NCI-H146 treated with DMSO at 0.1 percent for 48 hours (cell line): ENCODE data around the gene APOA1.

Experiments
- DNase-seq: peaks from one replicate; lab custom pipeline; 2025; ENCODE audit not compliant: unreplicated experiment; lab: John Stamatoyannopoulos, UW

The APOA1 gene

GRCh38 chr11:116837231-116838091, at the start of gene APOA1:
APOA1 (minus strand) TSS chr11:116837622; CDS start chr11:116837387, 235 bp downstream.
- no peak for DNase-seq

GRCh38 chr11:116885951-116886655, 48.7 kb upstream of the APOA1 start:
- no peak for DNase-seq

GRCh38 chr11:116882386-116882785, 45.0 kb upstream of the APOA1 start:
- DNase-seq = no peak

GRCh38 chr11:116881143-116881542, 43.7 kb upstream of the APOA1 start:
- DNase-seq = no peak

GRCh38 chr11:116879800-116880625, 42.6 kb upstream of the APOA1 start:
- peak; percentile 11 for DNase-seq

- DNase-seq = no peak
Observed at GRCh38 chr11:116876656-116877055, 39.2 kb upstream of the APOA1 start.

- no peak for DNase-seq
Observed at GRCh38 chr11:116875194-116875593, 37.8 kb upstream of the APOA1 start.

- DNase-seq = no peak
Observed at GRCh38 chr11:116874251-116874650, 36.8 kb upstream of the APOA1 start.

GRCh38 chr11:116873381-116873780, 36.0 kb upstream of the APOA1 start:
- no peak for DNase-seq

- DNase-seq = no peak
Observed at GRCh38 chr11:116871248-116871647, 33.8 kb upstream of the APOA1 start.

GRCh38 chr11:116870054-116870453, 32.6 kb upstream of the APOA1 start:
- no peak for DNase-seq

GRCh38 chr11:116869610-116870009, 32.2 kb upstream of the APOA1 start:
- DNase-seq = no peak

GRCh38 chr11:116868066-116868465, 30.6 kb upstream of the APOA1 start:
- DNase-seq = no peak

- no peak for DNase-seq
Observed at GRCh38 chr11:116867619-116868018, 30.2 kb upstream of the APOA1 start.

GRCh38 chr11:116866804-116867455, 29.5 kb upstream of the APOA1 start:
- no peak for DNase-seq

- no peak for DNase-seq
Observed at GRCh38 chr11:116865696-116866095, 28.3 kb upstream of the APOA1 start.

GRCh38 chr11:116864531-116864930, 27.1 kb upstream of the APOA1 start:
- no peak for DNase-seq

- no peak for DNase-seq
Observed at GRCh38 chr11:116862951-116863350, 25.5 kb upstream of the APOA1 start.

- no peak for DNase-seq
Observed at GRCh38 chr11:116862185-116862584, 24.8 kb upstream of the APOA1 start.

GRCh38 chr11:116861539-116861938, 24.1 kb upstream of the APOA1 start:
- no peak for DNase-seq

GRCh38 chr11:116860303-116860702, 22.9 kb upstream of the APOA1 start:
- no peak for DNase-seq
